Tibial nerve (tissue), 4 donors: Measurements from ENCODE around the gene SPATA13.

Experiments
- CTCF ChIP-seq, 5 experiments: fragments of 200-600 bp in 3 of 5; fragments of 450-650 bp in 2 of 5; sonication (generic) in 3 of 5; IDR thresholded peaks; one replicate each; pipeline ENCODE4 v1.5.1; 2016 to 2019; ENCODE audit warnings: antibody characterized with exemption in 5 of 5, mild to moderate bottlenecking in 3 of 5, moderate library complexity in 2 of 5
- EP300 ChIP-seq, 2 donors: sonication (generic); formaldehyde crosslinking; IDR thresholded peaks; one replicate each; pipeline ENCODE4 v1.6.1; 2017; ENCODE audit warnings: antibody characterized with exemption in 2 of 2, mild to moderate bottlenecking in 1 of 2
- POLR2A ChIP-seq, 2 donors: fragments of 450-650 bp; IDR thresholded peaks; one replicate each; pipeline ENCODE4 v1.6.1; 2017; ENCODE audit warnings: antibody characterized with exemption in 2 of 2, mild to moderate bottlenecking in 2 of 2, moderate library complexity in 2 of 2

DNA sequence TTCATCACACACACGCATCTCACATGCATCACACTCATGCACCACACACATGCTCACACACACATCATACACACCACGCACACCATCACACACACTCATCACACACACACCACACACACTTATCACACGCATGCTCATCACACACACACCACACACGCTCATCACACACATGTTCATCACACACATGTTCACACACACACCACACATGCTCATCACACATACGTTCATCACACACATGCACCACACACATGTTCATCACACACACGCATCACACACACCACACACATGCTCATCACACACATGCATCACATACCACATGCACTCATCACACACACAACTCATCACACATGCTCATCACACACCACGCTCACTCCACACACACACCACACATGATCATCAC is 195.8 kb downstream of the SPATA13 start:
- TF ChIP-seq CTCF (IDR thresholded peaks at IDR 0.05) (no peak), POLR2A (IDR thresholded peaks at IDR 0.05) (no peak), EP300 (IDR thresholded peaks at IDR 0.05) (no peak)
